GM19328 (cell line): ENCODE results near the gene SPDYE6.
"Not testable (repeated sequence)": the region's sequence is repeated elsewhere in the genome, so short reads cannot be mapped to it uniquely, and the experiment has no call there.

Experiments
- ATAC-seq: cut with Tn5 transposase; IDR thresholded peaks from one replicate; pipeline ENCODE4 v1.9.1; 2021; ENCODE audit warnings: mild to moderate bottlenecking, moderate library complexity; ENCODE audit not compliant: unreplicated experiment

SPDYE6 gene

GRCh38 chr7:102356344-102356743 is at the start of gene SPDYE6:
Gene SPDYE6, minus strand, starts transcription at chr7:102356444. Its CDS starts 421 bp downstream, at chr7:102356023.
- ATAC-seq: not testable (repeated sequence)

- not testable (repeated sequence) for ATAC-seq
Observed at GRCh38 chr7:102404862-102405188, 48.6 kb upstream of the SPDYE6 start.

GRCh38 chr7:102404005-102404861 is 48.0 kb upstream of the SPDYE6 start:
- no peak for ATAC-seq

- ATAC-seq: no peak
Observed at GRCh38 chr7:102403563-102403962, 47.3 kb upstream of the SPDYE6 start.

- no peak for ATAC-seq
Observed at GRCh38 chr7:102400360-102400759, 44.1 kb upstream of the SPDYE6 start.

GRCh38 chr7:102398543-102398942 is 42.3 kb upstream of the SPDYE6 start:
- ATAC-seq: no peak

- no peak for ATAC-seq
Observed at GRCh38 chr7:102396710-102397019, 40.4 kb upstream of the SPDYE6 start.

- peak; percentile 99 for ATAC-seq
Observed at GRCh38 chr7:102395873-102396709, 39.8 kb upstream of the SPDYE6 start, which contains the start of gene PRKRIP1. Gene PRKRIP1, plus strand, starts transcription at chr7:102396363. Its CDS starts 49 bp downstream, at chr7:102396412.

GRCh38 chr7:102395592-102395872 is 39.3 kb upstream of the SPDYE6 start:
- no peak for ATAC-seq

- ATAC-seq: no peak
Observed at GRCh38 chr7:102393467-102393866, 37.2 kb upstream of the SPDYE6 start.

- no peak for ATAC-seq
Observed at GRCh38 chr7:102392330-102392729, 36.1 kb upstream of the SPDYE6 start.

GRCh38 chr7:102390697-102391484 is 34.6 kb upstream of the SPDYE6 start:
- no peak for ATAC-seq

- ATAC-seq: no peak
Observed at GRCh38 chr7:102389810-102390209, 33.6 kb upstream of the SPDYE6 start.

- no peak for ATAC-seq
Observed at GRCh38 chr7:102387064-102387463, 30.8 kb upstream of the SPDYE6 start.

GRCh38 chr7:102381696-102382425 is 25.6 kb upstream of the SPDYE6 start:
- not testable (repeated sequence) for ATAC-seq

- not testable (repeated sequence) for ATAC-seq
Observed at GRCh38 chr7:102380837-102381236, 24.6 kb upstream of the SPDYE6 start.

GRCh38 chr7:102376964-102377466 is 20.8 kb upstream of the SPDYE6 start:
- ATAC-seq: no peak

- ATAC-seq: not testable (repeated sequence)
Observed at GRCh38 chr7:102372796-102373195, 16.6 kb upstream of the SPDYE6 start.

GRCh38 chr7:102370038-102370437 is 13.8 kb upstream of the SPDYE6 start:
- not testable (repeated sequence) for ATAC-seq

GRCh38 chr7:102365390-102365789 is 9.1 kb upstream of the SPDYE6 start:
- ATAC-seq: not testable (repeated sequence)
